Measurements from ENCODE around the gene ACTR1B.
"Not testable (repeated sequence)": the region's sequence is repeated elsewhere in the genome, so short reads cannot be mapped to it uniquely, and the experiment has no call there.

- not testable (repeated sequence) for TF ChIP-seq POLR2A, EP300, CTCF, POLR2AphosphoS5 (IDR thresholded peaks at IDR 0.05)
Observed at GRCh38 chr2:97626049-97626430, 37.8 kb downstream of the ACTR1B start.

All from gastroesophageal sphincter (tissue), 3 donors.